Upper lobe of left lung (tissue), 4 donors: ENCODE results near the gene BANP.

Source experiments
- POLR2A ChIP-seq, 4 donors: fragments of 450-650 bp; IDR thresholded peaks; one replicate each; pipeline ENCODE4 v1.5.1; 2016 to 2017; ENCODE audit warnings: antibody characterized with exemption in 4 of 4, mild to moderate bottlenecking in 2 of 4
- POLR2AphosphoS5 ChIP-seq, 2 donors: sonication (generic); formaldehyde crosslinking; IDR thresholded peaks; one replicate each; pipeline ENCODE4 v1.5.1; 2017; ENCODE audit warnings: antibody characterized with exemption in 2 of 2
- TF ChIP-seq, protein P1 (sequence below), 6 experiments: fragments of 450-650 bp in 4 of 6; fragments of 200-600 bp in 2 of 6; sonication (generic) in 2 of 6; IDR thresholded peaks; one replicate each; pipeline ENCODE4 v1.5.1; 2016 to 2019; ENCODE audit warnings: antibody characterized with exemption in 6 of 6

DNA sequence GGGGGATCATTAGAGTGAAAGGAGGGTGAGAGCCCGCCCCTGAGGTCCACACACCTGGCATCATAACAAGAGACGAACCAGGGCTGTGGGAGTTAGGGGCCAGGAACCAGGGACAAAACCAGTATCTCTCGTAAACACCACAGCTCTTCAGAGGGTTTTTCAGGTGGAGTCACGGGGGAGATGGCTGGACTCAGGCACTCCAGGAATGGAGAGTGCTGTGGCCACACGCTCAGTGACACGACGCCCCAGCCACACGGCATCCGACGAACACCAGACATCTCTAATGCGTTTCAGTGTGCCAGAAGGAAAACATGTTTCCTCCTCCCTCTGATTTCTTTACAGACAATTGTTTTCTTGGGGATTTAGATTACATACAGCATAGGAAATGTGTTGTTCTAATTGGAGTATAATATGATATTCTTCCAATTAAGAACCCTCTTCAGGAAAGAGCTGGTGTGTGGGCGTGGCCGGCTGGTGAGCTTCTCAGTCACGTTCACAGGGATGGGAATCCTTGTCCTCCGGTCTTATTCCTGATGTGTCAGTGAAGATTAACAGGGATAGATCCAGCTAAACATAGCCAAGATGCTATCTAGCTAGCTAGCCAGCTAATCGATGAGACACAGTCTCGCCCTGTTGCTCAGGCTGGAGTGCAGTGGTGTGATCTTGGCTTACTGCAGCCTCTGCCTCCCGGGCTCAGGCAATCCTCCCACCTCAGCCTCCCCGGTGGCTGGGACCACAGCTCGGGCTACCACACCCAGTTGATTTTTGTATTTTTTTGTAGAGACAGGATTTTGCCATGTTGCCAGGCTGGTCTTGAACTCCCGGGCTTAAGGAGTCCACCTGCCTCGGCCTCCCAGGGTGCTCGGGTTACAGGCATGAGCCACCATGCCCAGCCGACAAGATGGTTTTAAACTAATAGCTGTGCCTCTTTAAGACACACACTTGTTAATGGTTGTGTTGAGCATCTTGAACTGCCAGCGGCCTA lies 98.6 kb downstream of the BANP start:
- TF ChIP-seq, protein P1, sequence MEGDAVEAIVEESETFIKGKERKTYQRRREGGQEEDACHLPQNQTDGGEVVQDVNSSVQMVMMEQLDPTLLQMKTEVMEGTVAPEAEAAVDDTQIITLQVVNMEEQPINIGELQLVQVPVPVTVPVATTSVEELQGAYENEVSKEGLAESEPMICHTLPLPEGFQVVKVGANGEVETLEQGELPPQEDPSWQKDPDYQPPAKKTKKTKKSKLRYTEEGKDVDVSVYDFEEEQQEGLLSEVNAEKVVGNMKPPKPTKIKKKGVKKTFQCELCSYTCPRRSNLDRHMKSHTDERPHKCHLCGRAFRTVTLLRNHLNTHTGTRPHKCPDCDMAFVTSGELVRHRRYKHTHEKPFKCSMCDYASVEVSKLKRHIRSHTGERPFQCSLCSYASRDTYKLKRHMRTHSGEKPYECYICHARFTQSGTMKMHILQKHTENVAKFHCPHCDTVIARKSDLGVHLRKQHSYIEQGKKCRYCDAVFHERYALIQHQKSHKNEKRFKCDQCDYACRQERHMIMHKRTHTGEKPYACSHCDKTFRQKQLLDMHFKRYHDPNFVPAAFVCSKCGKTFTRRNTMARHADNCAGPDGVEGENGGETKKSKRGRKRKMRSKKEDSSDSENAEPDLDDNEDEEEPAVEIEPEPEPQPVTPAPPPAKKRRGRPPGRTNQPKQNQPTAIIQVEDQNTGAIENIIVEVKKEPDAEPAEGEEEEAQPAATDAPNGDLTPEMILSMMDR (IDR thresholded peaks at IDR 0.05), result no peak
- TF ChIP-seq POLR2A (IDR thresholded peaks at IDR 0.05), result no peak
- TF ChIP-seq POLR2AphosphoS5 (IDR thresholded peaks at IDR 0.05), result no peak
